Fibroblast of lung (primary cell): ENCODE measurements around the gene NNT. TPM values are rescaled to one million over a fixed set of nuclear protein-coding genes. Genes with fewer than 3 reads are reported as not detected.
A peak's percentile ranks its signal among the peaks of the same experiment; 100 is the strongest.

Source experiments
- DNase-seq, 2 donors: peaks; one replicate each; pipeline versions ENCODE4 v3.0.0 to v3.0.0-alpha.2; 2010; ENCODE audit warnings: low read depth in 2 of 2
- H2AFZ ChIP-seq: 2 replicates; pipeline ENCODE4 v1.5.1; 2012; ENCODE audit warnings: low read length, control low read depth, inconsistent platforms
- H3K27ac ChIP-seq: 2 replicates; pipeline ENCODE4 v1.5.1; 2011; ENCODE audit warnings: low read length, control low read depth; ENCODE audit not compliant: insufficient read depth
- H3K27me3 ChIP-seq: 2 replicates; pipeline ENCODE4 v1.5.1; 2011; ENCODE audit warnings: mild to moderate bottlenecking, low read length; ENCODE audit not compliant: control insufficient read depth, insufficient read depth
- H3K36me3 ChIP-seq: 2 replicates; pipeline ENCODE4 v1.5.1; 2011; ENCODE audit warnings: low read length; ENCODE audit not compliant: control insufficient read depth, insufficient read depth
- H3K4me1 ChIP-seq: 2 replicates; pipeline ENCODE4 v1.5.1; 2011; ENCODE audit warnings: low read length; ENCODE audit not compliant: control insufficient read depth, insufficient read depth; ENCODE audit errors: extremely low read depth
- H3K4me2 ChIP-seq: 2 replicates; pipeline ENCODE4 v1.5.1; 2011; ENCODE audit warnings: low read length, control low read depth; ENCODE audit not compliant: insufficient read depth; ENCODE audit errors: extremely low read depth
- H3K4me3 ChIP-seq, 4 experiments: fragments of 200-600 bp in 1 of 4; sonication (generic) in 1 of 4; replicated peaks in 1 of 4; 2 replicates each; pipeline ENCODE4 v1.5.1; 2011 to 2016; ENCODE audit warnings: low read length in 4 of 4, low read depth in 3 of 4, mild to moderate bottlenecking in 3 of 4, control low read depth in 2 of 4, inconsistent platforms in 1 of 4, mixed read lengths in 1 of 4; ENCODE audit not compliant: insufficient read depth in 1 of 4; ENCODE audit errors: control extremely low read depth in 1 of 4
- H3K79me2 ChIP-seq: 2 replicates; pipeline ENCODE4 v1.5.1; 2012; ENCODE audit warnings: mild to moderate bottlenecking, low read length, inconsistent platforms; ENCODE audit not compliant: control insufficient read depth, insufficient read depth
- H3K9ac ChIP-seq: 2 replicates; pipeline ENCODE4 v1.5.1; 2011; ENCODE audit warnings: mild to moderate bottlenecking, low read length, control low read depth; ENCODE audit not compliant: insufficient read depth
- H3K9me3 ChIP-seq: 2 replicates; pipeline ENCODE4 v1.5.1; 2012; ENCODE audit warnings: low read depth, low read length; ENCODE audit not compliant: control insufficient read depth, insufficient read depth
- H4K20me1 ChIP-seq: 2 replicates; pipeline ENCODE4 v1.5.1; 2011; ENCODE audit warnings: low read length; ENCODE audit not compliant: control insufficient read depth, insufficient read depth; ENCODE audit errors: extremely low read depth
- EZH2 ChIP-seq: IDR thresholded peaks from 2 replicates; pipeline ENCODE4 v1.5.1; 2012; ENCODE audit warnings: low read length, control low read depth, mild to moderate bottlenecking; ENCODE audit errors: missing control alignments
- polyA plus RNA-seq, 2 donors: library from polyadenylated mRNA; depleted of rRNA in 1 of 2; stranded (reverse) in 1 of 2; unstranded in 1 of 2; fragments of >200 nt; gene quantifications; 2 replicates each; pipeline ENCODE4 v1.2.1, GENCODE V29; 2011 to 2012; ENCODE audit warnings: missing spikeins in 1 of 2
- total RNA-seq: library from RNA; depleted of rRNA; stranded (reverse); fragments of >200 nt; gene quantifications from 2 replicates; pipeline ENCODE4 v1.2.1, GENCODE V29; 2014
- TF ChIP-seq, protein P1 (sequence below), 2 donors: IDR thresholded peaks in 1 of 2; conservative IDR thresholded peaks in 1 of 2; 1 replicate in 1 of 2; 2 replicates in 1 of 2; pipeline ENCODE4 v1.5.1; 2011 to 2012; ENCODE audit warnings: low read length in 2 of 2, control low read depth in 1 of 2, inconsistent platforms in 1 of 2, low read depth in 1 of 2, mild to moderate bottlenecking in 1 of 2

NNT gene
- total and polyA plus RNA-seq, 2 donors (not counting 1 experiment from before 2014, with no cell fraction given): 65.7 to 115 TPM

DNA sequence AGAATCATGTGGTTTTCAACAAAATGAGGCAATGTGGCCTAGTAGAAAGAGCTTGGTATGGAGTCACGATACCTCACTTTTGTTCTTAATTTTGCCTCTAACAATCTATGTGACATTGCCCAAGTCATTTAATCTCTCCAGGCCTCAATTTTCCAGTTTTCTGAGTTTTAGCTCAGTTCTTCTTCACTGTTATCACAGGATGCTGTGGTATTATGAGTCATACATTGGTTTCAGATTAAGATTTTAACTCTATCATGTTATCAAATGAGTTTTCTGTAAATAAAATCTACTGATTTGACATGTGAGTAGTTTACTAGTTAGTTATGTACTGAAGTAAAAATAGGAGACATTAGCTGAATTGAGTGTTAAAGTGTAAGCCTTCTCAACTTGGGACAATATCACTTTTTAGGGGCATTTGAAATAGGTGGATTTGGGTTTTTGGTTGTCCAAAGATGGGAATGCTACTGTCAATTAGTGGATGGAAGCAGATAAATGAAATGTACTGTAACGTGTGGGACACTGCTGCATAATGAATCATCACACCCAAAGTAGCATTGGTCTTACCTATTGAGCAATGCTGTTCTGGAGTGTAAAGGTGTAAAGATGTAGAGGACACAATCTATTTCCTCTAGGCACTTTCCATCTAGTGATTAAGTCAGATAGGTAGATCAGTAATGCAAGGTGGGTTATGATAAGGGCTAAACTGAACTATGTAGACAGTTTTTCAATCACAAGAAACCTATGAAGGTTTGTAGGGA, 73.3 kb downstream of the NNT start:
- Histone ChIP-seq H3K27me3 (no peaks in the 10 kb centered on the region), H4K20me1 (no peaks in the 10 kb centered on the region), H3K4me2 (no peak overlapping the region), H3K79me2 (no peaks in the 10 kb centered on the region), H3K36me3 (no peaks in the 10 kb centered on the region), H3K4me1 (no peaks in the 10 kb centered on the region), H3K9ac (no peak overlapping the region), H3K4me3 (no peak overlapping the region), H3K9me3 (no peaks in the 10 kb centered on the region), H3K27ac (no peak overlapping the region), H2AFZ (no peak overlapping the region)
- TF ChIP-seq EZH2: no peak
- TF ChIP-seq, protein P1, sequence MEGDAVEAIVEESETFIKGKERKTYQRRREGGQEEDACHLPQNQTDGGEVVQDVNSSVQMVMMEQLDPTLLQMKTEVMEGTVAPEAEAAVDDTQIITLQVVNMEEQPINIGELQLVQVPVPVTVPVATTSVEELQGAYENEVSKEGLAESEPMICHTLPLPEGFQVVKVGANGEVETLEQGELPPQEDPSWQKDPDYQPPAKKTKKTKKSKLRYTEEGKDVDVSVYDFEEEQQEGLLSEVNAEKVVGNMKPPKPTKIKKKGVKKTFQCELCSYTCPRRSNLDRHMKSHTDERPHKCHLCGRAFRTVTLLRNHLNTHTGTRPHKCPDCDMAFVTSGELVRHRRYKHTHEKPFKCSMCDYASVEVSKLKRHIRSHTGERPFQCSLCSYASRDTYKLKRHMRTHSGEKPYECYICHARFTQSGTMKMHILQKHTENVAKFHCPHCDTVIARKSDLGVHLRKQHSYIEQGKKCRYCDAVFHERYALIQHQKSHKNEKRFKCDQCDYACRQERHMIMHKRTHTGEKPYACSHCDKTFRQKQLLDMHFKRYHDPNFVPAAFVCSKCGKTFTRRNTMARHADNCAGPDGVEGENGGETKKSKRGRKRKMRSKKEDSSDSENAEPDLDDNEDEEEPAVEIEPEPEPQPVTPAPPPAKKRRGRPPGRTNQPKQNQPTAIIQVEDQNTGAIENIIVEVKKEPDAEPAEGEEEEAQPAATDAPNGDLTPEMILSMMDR (conservative IDR thresholded peaks at IDR 0.05 in 1 of 2, IDR thresholded peaks at IDR 0.05 in 1 of 2; ENCODE audit: low read depth in 1 of 2, low read length in 2 of 2): no peak
- DNase-seq: peak in 1 of 2 donors; percentile 24

DNA sequence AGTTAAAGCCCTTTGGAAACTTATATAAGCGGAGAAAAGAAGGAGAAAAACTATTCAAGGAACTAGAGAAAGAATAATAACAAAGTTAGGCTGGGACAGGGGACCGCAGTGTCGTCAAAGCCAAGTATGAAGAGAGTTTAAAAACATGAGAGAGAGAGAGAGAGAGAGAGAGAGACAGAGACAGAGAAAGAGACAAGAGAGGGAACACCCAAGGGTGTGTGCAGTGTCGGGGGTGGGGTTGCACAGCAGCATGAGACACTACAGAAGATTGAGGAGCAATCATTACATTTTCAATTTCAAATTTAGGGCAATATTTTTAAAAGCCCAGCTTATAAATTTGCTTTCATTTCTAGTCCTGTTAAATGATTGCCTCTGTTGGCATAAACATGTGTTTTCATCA, 74.3 kb downstream of the NNT start:
- Histone ChIP-seq H3K27ac (no peak overlapping the region), H3K36me3 (no peaks in the 10 kb centered on the region), H3K9me3 (no peaks in the 10 kb centered on the region), H2AFZ (no peak overlapping the region), H3K9ac (no peak overlapping the region), H3K4me2 (no peak overlapping the region), H3K4me1 (no peaks in the 10 kb centered on the region), H3K4me3 (no peak overlapping the region), H3K79me2 (no peaks in the 10 kb centered on the region), H3K27me3 (no peaks in the 10 kb centered on the region), H4K20me1 (no peaks in the 10 kb centered on the region)
- no peak for TF ChIP-seq EZH2
- no peak for DNase-seq

DNA sequence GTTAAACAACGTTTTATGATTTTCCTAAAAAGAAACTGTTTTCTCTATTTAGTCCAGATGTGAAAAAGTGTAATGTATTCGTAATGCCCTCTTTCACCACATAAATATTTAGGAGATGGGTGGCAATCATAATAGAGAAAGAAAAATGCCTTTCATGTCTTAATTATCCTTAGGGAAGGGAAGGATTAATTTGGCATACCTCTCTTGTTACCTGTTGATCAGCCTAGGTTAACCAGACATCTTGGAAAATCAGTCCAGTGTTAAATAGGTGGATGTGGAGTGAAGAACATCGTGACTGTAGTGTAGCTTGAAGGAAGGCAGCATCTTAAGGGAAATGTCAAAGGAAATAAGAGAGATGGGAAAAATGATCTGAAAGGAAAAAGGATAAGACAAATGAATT, 76.2 kb downstream of the NNT start:
- H3K27me3 ChIP-seq: no peaks in the 10 kb centered on the region
- H3K9me3 ChIP-seq: no peaks in the 10 kb centered on the region
- H3K9ac ChIP-seq: no peak overlapping the region
- no peak overlapping the region for H3K4me2 ChIP-seq
- no peak overlapping the region for H2AFZ ChIP-seq
- H3K4me1 ChIP-seq: no peaks in the 10 kb centered on the region
- H4K20me1 ChIP-seq: no peaks in the 10 kb centered on the region
- no peak overlapping the region for H3K27ac ChIP-seq
- no peak for DNase-seq
- H3K4me3 ChIP-seq: no peak overlapping the region
- TF ChIP-seq, protein P1 (conservative IDR thresholded peaks at IDR 0.05 in 1 of 2, IDR thresholded peaks at IDR 0.05 in 1 of 2; ENCODE audit: low read depth in 1 of 2, low read length in 2 of 2): no peak
- no peak for TF ChIP-seq EZH2
- H3K79me2 ChIP-seq: no peaks in the 10 kb centered on the region
- H3K36me3 ChIP-seq: no peaks in the 10 kb centered on the region
